HuH-7 (cell line): ENCODE measurements around the gene GOLT1A.

ENCODE experiments used
- DNase-seq: peaks from one replicate; pipeline ENCODE4 v3.0.0; 2011; ENCODE audit warnings: low spot score

Gene GOLT1A

GRCh38 chr1:204217648-204218000, 3.8 kb upstream of the GOLT1A start:
- DNase-seq, result no peak

- no peak for DNase-seq
Observed at GRCh38 chr1:204216880-204217647, 3.3 kb upstream of the GOLT1A start.

GRCh38 chr1:204216236-204216635, 2.4 kb upstream of the GOLT1A start:
- no peak for DNase-seq

- no peak for DNase-seq
Observed at GRCh38 chr1:204212715-204213114, 1.1 kb downstream of the GOLT1A start.

GRCh38 chr1:204211046-204211445, 2.7 kb downstream of the GOLT1A start:
- DNase-seq, result no peak

- DNase-seq, result peak; percentile 87
Observed at GRCh38 chr1:204207136-204207616, 6.6 kb downstream of the GOLT1A start.

- no peak for DNase-seq
Observed at GRCh38 chr1:204206121-204206520, 7.7 kb downstream of the GOLT1A start.

GRCh38 chr1:204205486-204205885, 8.3 kb downstream of the GOLT1A start:
- no peak for DNase-seq

- DNase-seq, result no peak
Observed at GRCh38 chr1:204204944-204205343, 8.8 kb downstream of the GOLT1A start.

- no peak for DNase-seq
Observed at GRCh38 chr1:204203206-204203767, 10.5 kb downstream of the GOLT1A start.

- DNase-seq, result no peak
Observed at GRCh38 chr1:204202481-204202880, 11.3 kb downstream of the GOLT1A start.

- no peak for DNase-seq
Observed at GRCh38 chr1:204201348-204202040, 12.3 kb downstream of the GOLT1A start.

- no peak for DNase-seq
Observed at GRCh38 chr1:204199579-204199978, 14.2 kb downstream of the GOLT1A start.

GRCh38 chr1:204198348-204199340, 15.1 kb downstream of the GOLT1A start:
- no peak for DNase-seq

- no peak for DNase-seq
Observed at GRCh38 chr1:204197068-204197467, 16.7 kb downstream of the GOLT1A start.

- no peak for DNase-seq
Observed at GRCh38 chr1:204196068-204196795, 17.6 kb downstream of the GOLT1A start, which contains the start of gene KISS1. Gene KISS1 (minus strand): TSS chr1:204196491. CDS start chr1:204192876, 3,615 bp downstream.

GRCh38 chr1:204194771-204195170, 19.0 kb downstream of the GOLT1A start:
- DNase-seq, result no peak

GRCh38 chr1:204194080-204194479, 19.7 kb downstream of the GOLT1A start:
- no peak for DNase-seq

- DNase-seq, result no peak
Observed at GRCh38 chr1:204192589-204193352, 21.0 kb downstream of the GOLT1A start.

GRCh38 chr1:204192046-204192445, 21.7 kb downstream of the GOLT1A start:
- no peak for DNase-seq
